Adrenal gland (tissue), 12 donors: ENCODE measurements around the gene KBTBD4. TPM values are rescaled to one million over a fixed set of nuclear protein-coding genes. Genes with fewer than 3 reads are reported as not detected.

Experiments
- DNase-seq, 7 donors: peaks; one replicate each; pipeline ENCODE4 v3.0.0-alpha.2; 2019 to 2020
- H3K27ac ChIP-seq, 5 donors: fragments of 200-600 bp; sonication (generic) in 4 of 5; 1 replicate in 3 of 5; 2 replicates in 2 of 5; pipeline versions ENCODE4 v1.5.1 to v1.8.0; 2016 to 2020; ENCODE audit warnings: mild to moderate bottlenecking in 1 of 5
- H3K27me3 ChIP-seq: fragments of 200-600 bp; 2 replicates; pipeline ENCODE4 v1.8.0; 2021
- H3K36me3 ChIP-seq, 2 donors: fragments of 200-600 bp; replicated peaks in 1 of 2; 1 replicate in 1 of 2; 2 replicates in 1 of 2; pipeline versions ENCODE4 v1.5.1 to v1.8.0; 2018 to 2022
- H3K4me1 ChIP-seq, 2 donors: fragments of 200-600 bp; replicated peaks in 1 of 2; 1 replicate in 1 of 2; 2 replicates in 1 of 2; pipeline versions ENCODE4 v1.5.1 to v1.8.0; 2018 to 2021
- H3K4me3 ChIP-seq, 4 donors: fragments of 200-600 bp; sonication (generic) in 3 of 4; one replicate each; pipeline ENCODE4 v1.5.1; 2016 to 2018
- H3K9me3 ChIP-seq, 3 donors: fragments of 200-600 bp; sonication (generic) in 1 of 3; replicated peaks in 1 of 3; 1 replicate in 2 of 3; 2 replicates in 1 of 3; pipeline versions ENCODE4 v1.5.1 to v1.8.0; 2016 to 2021
- CTCF ChIP-seq, 6 experiments: fragments of 450-650 bp in 4 of 6; fragments of 200-600 bp in 2 of 6; sonication (generic) in 1 of 6; IDR thresholded peaks; 1 replicate in 5 of 6; 2 replicates in 1 of 6; pipeline versions ENCODE4 v1.5.1 to v1.8.0; 2016 to 2021; ENCODE audit warnings: antibody characterized with exemption in 6 of 6, mild to moderate bottlenecking in 2 of 6, moderate library complexity in 1 of 6
- POLR2A ChIP-seq, 2 donors: fragments of 450-650 bp; IDR thresholded peaks; one replicate each; pipeline ENCODE4 v1.6.1; 2017; ENCODE audit warnings: antibody characterized with exemption in 2 of 2, mild to moderate bottlenecking in 2 of 2, moderate library complexity in 1 of 2
- WGBS, 4 donors: extraction: QIAGEN DNeasy Blood & Tissue Kit in 2 of 4; methylation state at CpG; one replicate each; pipeline versions ENCODE4 v1.1.5 to v1.1.7; 2013 to 2017; 5-methylcytosine and 5-hydroxymethylcytosine counted together
- intact Hi-C, 2 donors: fragments of 100-400 bp; cut with DNase I; formaldehyde crosslinking; loops; one replicate each; pipeline versions ENCODE4 v1.14.1 to v1.15.0; 2022 to 2023
- polyA plus RNA-seq, 3 donors: library from polyadenylated mRNA; stranded (reverse); fragments of 200-250 nt in 2 of 3; fragments of 350-450 nt in 1 of 3; fragmentation: Illumina TruSeq in 1 of 3; extraction: RNeasy Lipid Tissue Mini Kit (QIAGEN cat#74804) in 1 of 3; gene quantifications; one replicate each; pipeline ENCODE4 v1.2.3, GENCODE V29; 2013 to 2014
- total RNA-seq, 9 donors: library from RNA; depleted of rRNA in 4 of 9; stranded (reverse); fragments of >200 nt in 4 of 9; fragments of 120-200 nt in 1 of 9; fragmentation: NEBNext Ultra II Directional in 1 of 9; extraction: Animal tissue kit (Norgen Biotek cat#: 25700) in 1 of 9; gene quantifications; one replicate each; pipeline versions ENCODE4 v1.1.0 to v1.2.4, GENCODE V29; 2013 to 2023
- donor health status: healthy with polysubstance abuse.
- donor health status: Bipolar disorder and iron deficiency.
- donor health status: DM: yes; HTN: yes; CAD: no.
- donor health status: DM: no; HTN: no; CAD: no.
- donor health status: DM: no; HTN: no; CAD: no.
- donor health status: DM: yes; HTN: yes; CAD: no.

KBTBD4 gene
- total and polyA plus RNA-seq, 12 donors, result 8.2 to 32.7 (median 25.6) TPM

- Histone ChIP-seq H3K4me3 (no peak overlapping the region), H3K27ac (no peak overlapping the region), H3K36me3 (no peaks in the 10 kb centered on the region), H3K4me1 (peaks cover 0 to 3% of the 10 kb centered on the region in 2 donors), H3K9me3 (no peaks in the 10 kb centered on the region), H3K27me3 (no peaks in the 10 kb centered on the region)
- no peak for TF ChIP-seq CTCF (IDR thresholded peaks at IDR 0.05)
- TF ChIP-seq POLR2A (IDR thresholded peaks at IDR 0.05), result no peak
- intact Hi-C loops, result no loop called here
- 46 to 57% (median 53%) methylated on average over 3 of the region's 3 CpGs for WGBS, 4 donors
- DNase-seq, result no peak
Measured at GRCh38 chr11:47605921-47606320, 27.2 kb upstream of the KBTBD4 start.

- no peaks in the 10 kb centered on the region for H3K36me3 ChIP-seq
- intact Hi-C loops, result no loop called here
- no peaks in the 10 kb centered on the region for H3K9me3 ChIP-seq
- no peak for TF ChIP-seq POLR2A (IDR thresholded peaks at IDR 0.05)
- TF ChIP-seq CTCF (IDR thresholded peaks at IDR 0.05), result no peak
- H3K4me3 ChIP-seq, result no peak overlapping the region
- peaks cover 0 to 3% of the 10 kb centered on the region in 2 donors for H3K4me1 ChIP-seq
- DNase-seq, result no peak
- no peak overlapping the region for H3K27ac ChIP-seq
- WGBS, 4 donors, result 87 to 94% (median 90%) methylated on average over 4 of the region's 4 CpGs
- no peaks in the 10 kb centered on the region for H3K27me3 ChIP-seq
Measured at GRCh38 chr11:47603295-47603694, 24.5 kb upstream of the KBTBD4 start.

GRCh38 chr11:47599902-47600301, 21.1 kb upstream of the KBTBD4 start:
- no peaks in the 10 kb centered on the region for H3K27me3 ChIP-seq
- intact Hi-C loops, result no loop called here
- no peak overlapping the region for H3K27ac ChIP-seq
- peak in 5 of 7 donors; percentile 48 to 75 (median 56) for DNase-seq
- no peak overlapping the region for H3K4me3 ChIP-seq
- H3K9me3 ChIP-seq, result no peaks in the 10 kb centered on the region
- H3K36me3 ChIP-seq, result no peaks in the 10 kb centered on the region
- TF ChIP-seq CTCF (IDR thresholded peaks at IDR 0.05) (no peak), POLR2A (IDR thresholded peaks at IDR 0.05) (no peak)
- 32 to 45% (median 39%) methylated on average over 3 to 4 of the region's 4 CpGs for WGBS, 4 donors
- H3K4me1 ChIP-seq, result no peaks in the 10 kb centered on the region

- H3K4me1 ChIP-seq, result peaks cover 9 to 12% of the 10 kb centered on the region in 2 donors
- 83 to 100% (median 100%) methylated on average over 1 of the region's 1 CpG for WGBS, 4 donors
- H3K4me3 ChIP-seq, result no peak overlapping the region
- intact Hi-C loops, result no loop called here
- TF ChIP-seq POLR2A (IDR thresholded peaks at IDR 0.05), result no peak
- no peak for TF ChIP-seq CTCF (IDR thresholded peaks at IDR 0.05)
- DNase-seq, result no peak
- H3K27me3 ChIP-seq, result peaks cover 9% of the 10 kb centered on the region
- H3K9me3 ChIP-seq, result no peaks in the 10 kb centered on the region
- no peak overlapping the region for H3K27ac ChIP-seq
- H3K36me3 ChIP-seq, result no peaks in the 10 kb centered on the region
Measured at GRCh38 chr11:47595967-47596366, 17.2 kb upstream of the KBTBD4 start.
